HEK293 (cell line): ENCODE results near the gene CRYBB2.
"Not testable (repeated sequence)": the region's sequence is repeated elsewhere in the genome, so short reads cannot be mapped to it uniquely, and the experiment has no call there.

Source experiments
- CTCF ChIA-PET: fragments of 350-600 bp; formaldehyde crosslinking; extraction: SDS; loops from one replicate; lab custom pipeline; 2021; ENCODE audit warnings: antibody characterized with exemption; lab: Yijun Ruan, JAX
- POLR2A ChIA-PET: fragments of 300-600 bp; formaldehyde crosslinking; extraction: SDS; loops from one replicate; lab custom pipeline; 2020; ENCODE audit warnings: antibody characterized with exemption, inconsistent platforms; lab: Yijun Ruan, JAX
- H3K27ac ChIP-seq: fragments of 200-500 bp; sonication (Bioruptor generic); 2 replicates; pipeline ENCODE4 v1.5.1; 2014; ENCODE audit warnings: low read depth, low read length, control low read depth, inconsistent platforms; ENCODE audit errors: extremely low read depth
- H3K36me3 ChIP-seq, 2 experiments: fragments of 200-500 bp in 1 of 2; sonication (Bioruptor generic) in 1 of 2; 1 replicate in 1 of 2; 2 replicates in 1 of 2; pipeline ENCODE4 v1.5.1; 2014 to 2017; ENCODE audit warnings: inconsistent platforms in 2 of 2, low read length in 2 of 2; ENCODE audit not compliant: control insufficient read depth in 2 of 2, insufficient read depth in 1 of 2
- H3K4me1 ChIP-seq: fragments of 200-500 bp; sonication (Bioruptor generic); 2 replicates; pipeline ENCODE4 v1.5.1; 2014; ENCODE audit warnings: mild to moderate bottlenecking, low read length, inconsistent platforms; ENCODE audit not compliant: control insufficient read depth, insufficient read depth
- H3K4me3 ChIP-seq: 2 replicates; pipeline ENCODE4 v1.5.1; 2011; ENCODE audit warnings: low read depth, mild to moderate bottlenecking, control low read depth, low read length, moderate library complexity
- H3K9me3 ChIP-seq: fragments of 200-500 bp; sonication (Bioruptor generic); 2 replicates; pipeline ENCODE4 v1.5.1; 2014; ENCODE audit warnings: low read depth, low read length, inconsistent platforms; ENCODE audit not compliant: control insufficient read depth, insufficient read depth
- FEZF1 ChIP-seq: fragments of 450-650 bp; formaldehyde crosslinking; IDR thresholded peaks from 2 replicates; pipeline ENCODE4 v1.5.1; 2016; ENCODE audit warnings: missing biosample characterization, missing genetic modification characterization
- GLI4 ChIP-seq: fragments of 450-650 bp; formaldehyde crosslinking; IDR thresholded peaks from 2 replicates; pipeline ENCODE4 v1.5.1; 2016; ENCODE audit warnings: missing biosample characterization, missing genetic modification characterization
- HOXC10 ChIP-seq: sonication (generic); formaldehyde crosslinking; IDR thresholded peaks from 2 replicates; pipeline ENCODE4 v1.8.1; 2023; ENCODE audit warnings: mild to moderate bottlenecking, missing genetic modification reagents
- TCF7L2 ChIP-seq: IDR thresholded peaks from 2 replicates; pipeline ENCODE4 v1.6.1; 2011; ENCODE audit warnings: low read depth, mild to moderate bottlenecking, inconsistent platforms, low read length, moderate library complexity, borderline replicate concordance
- ZFP3 ChIP-seq: fragments of 450-650 bp; formaldehyde crosslinking; IDR thresholded peaks from 2 replicates; pipeline ENCODE4 v1.5.1; 2016; ENCODE audit warnings: low read depth, missing biosample characterization, missing genetic modification characterization
- ZFP69B ChIP-seq: fragments of 450-650 bp; formaldehyde crosslinking; IDR thresholded peaks from 2 replicates; pipeline ENCODE4 v1.5.1; 2016; ENCODE audit warnings: missing biosample characterization, missing genetic modification characterization
- ZNF175 ChIP-seq: fragments of 450-650 bp; formaldehyde crosslinking; IDR thresholded peaks from 2 replicates; pipeline ENCODE4 v1.5.1; 2016; ENCODE audit warnings: missing biosample characterization, missing genetic modification characterization
- ZNF19 ChIP-seq: fragments of 450-650 bp; formaldehyde crosslinking; IDR thresholded peaks from 2 replicates; pipeline ENCODE4; 2016; ENCODE audit warnings: missing biosample characterization, missing genetic modification characterization, low read depth
- ZNF501 ChIP-seq: fragments of 450-650 bp; formaldehyde crosslinking; IDR thresholded peaks from 2 replicates; pipeline ENCODE4 v1.5.1; 2016; ENCODE audit warnings: missing biosample characterization, missing genetic modification characterization
- ZNF571 ChIP-seq: fragments of 450-650 bp; formaldehyde crosslinking; IDR thresholded peaks from 2 replicates; pipeline ENCODE4 v1.5.0; 2017; ENCODE audit warnings: missing biosample characterization, missing genetic modification characterization
- ZNF791 ChIP-seq: fragments of 450-650 bp; formaldehyde crosslinking; IDR thresholded peaks from 2 replicates; pipeline ENCODE4 v1.5.1; 2016; ENCODE audit warnings: missing biosample characterization, missing genetic modification characterization
- TF ChIP-seq, protein P1 (sequence below): fragments of 450-650 bp; formaldehyde crosslinking; IDR thresholded peaks from 2 replicates; pipeline ENCODE4 v1.5.1; 2016; ENCODE audit warnings: missing biosample characterization, missing genetic modification characterization
- TF ChIP-seq, protein P2 (sequence below): fragments of 450-650 bp; formaldehyde crosslinking; IDR thresholded peaks from 2 replicates; pipeline ENCODE4 v1.5.1; 2016; ENCODE audit warnings: missing biosample characterization, missing genetic modification characterization

CRYBB2 gene

DNA sequence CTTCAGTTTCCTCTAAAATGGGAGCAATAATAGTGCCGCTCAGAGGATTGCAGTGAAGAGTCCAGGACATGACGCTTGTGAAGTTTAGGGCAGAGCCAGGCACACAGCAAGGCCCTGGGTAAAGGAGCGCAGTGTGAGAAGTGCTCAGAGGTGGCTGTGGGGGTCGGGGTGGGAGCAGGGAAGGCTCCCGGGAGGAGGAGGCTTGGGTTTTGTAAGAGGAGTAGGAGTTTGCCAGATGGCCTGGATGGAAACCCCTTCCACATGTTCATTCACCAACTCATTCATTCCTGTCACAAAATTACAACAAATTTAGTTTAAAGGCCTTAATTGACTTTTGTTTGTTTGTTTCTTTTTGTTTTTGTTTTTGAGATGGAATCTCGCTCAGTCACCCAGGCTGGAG is 17.0 kb downstream of the CRYBB2 start:
- TF ChIP-seq HOXC10 (CRISPR knock-in tag) (no peak), ZFP69B (tag by site-specific recombination) (no peak), ZFP3 (tag by site-specific recombination) (peak; percentile 80)
- POLR2A ChIA-PET, result no interaction called here
- no peaks in the 10 kb centered on the region for H3K9me3 ChIP-seq
- no peaks in the 10 kb centered on the region for H3K36me3 ChIP-seq
- H3K4me3 ChIP-seq, result no peak overlapping the region
- CTCF ChIA-PET, result interaction anchor here (0.6 to 6.3 kb wide), 22 partner anchors 11 to 1445 kb away, joined by 3 to 43 read pairs (median 4); no protein-coding TSS in a partner anchor
- H3K4me1 ChIP-seq, result no peaks in the 10 kb centered on the region
- H3K27ac ChIP-seq, result no peak overlapping the region

DNA sequence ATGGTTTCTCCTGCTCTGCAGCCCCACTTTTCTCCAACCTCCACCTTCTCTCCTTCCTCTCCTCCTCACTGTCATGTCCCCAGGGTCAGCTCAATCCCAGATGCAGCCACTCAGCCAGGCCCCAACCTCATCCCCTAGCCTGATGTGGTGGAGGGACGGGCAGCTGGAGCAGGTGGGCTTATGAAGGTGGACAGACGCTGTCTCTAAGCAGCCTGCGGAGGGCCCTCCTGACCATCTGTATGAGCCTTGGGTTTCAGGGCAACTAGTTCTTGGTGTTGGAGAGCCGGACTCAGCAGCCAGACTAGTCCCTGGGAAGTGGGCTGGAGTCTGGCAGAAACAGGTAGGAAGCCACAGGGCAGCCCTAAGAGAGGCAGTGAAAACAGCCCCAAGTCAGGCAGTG is 18.1 kb downstream of the CRYBB2 start:
- H3K4me3 ChIP-seq, result no peak overlapping the region
- ChIA-PET POLR2A (no interaction called here), CTCF (interaction anchor here (0.6 to 1.3 kb wide), 2 partner anchors 48 to 97 kb away, joined by 3 to 12 read pairs; no protein-coding TSS in a partner anchor)
- H3K27ac ChIP-seq, result no peak overlapping the region
- TF ChIP-seq GLI4 (tag by site-specific recombination) (no peak), TCF7L2 (no peak), ZNF501 (tag by site-specific recombination) (no peak), FEZF1 (tag by site-specific recombination) (no peak), ZNF175 (no peak), ZNF19 (tag by site-specific recombination) (no peak), ZNF571 (tag by site-specific recombination) (no peak), ZNF791 (no peak)
- TF ChIP-seq, protein P1, sequence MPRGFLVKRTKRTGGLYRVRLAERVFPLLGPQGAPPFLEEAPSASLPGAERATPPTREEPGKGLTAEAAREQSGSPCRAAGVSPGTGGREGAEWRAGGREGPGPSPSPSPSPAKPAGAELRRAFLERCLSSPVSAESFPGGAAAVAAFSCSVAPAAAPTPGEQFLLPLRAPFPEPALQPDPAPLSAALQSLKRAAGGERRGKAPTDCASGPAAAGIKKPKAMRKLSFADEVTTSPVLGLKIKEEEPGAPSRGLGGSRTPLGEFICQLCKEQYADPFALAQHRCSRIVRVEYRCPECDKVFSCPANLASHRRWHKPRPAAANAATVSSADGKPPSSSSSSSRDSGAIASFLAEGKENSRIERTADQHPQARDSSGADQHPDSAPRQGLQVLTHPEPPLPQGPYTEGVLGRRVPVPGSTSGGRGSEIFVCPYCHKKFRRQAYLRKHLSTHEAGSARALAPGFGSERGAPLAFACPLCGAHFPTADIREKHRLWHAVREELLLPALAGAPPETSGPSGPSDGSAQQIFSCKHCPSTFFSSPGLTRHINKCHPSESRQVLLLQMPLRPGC (tag by site-specific recombination), result no peak
- TF ChIP-seq, protein P2, sequence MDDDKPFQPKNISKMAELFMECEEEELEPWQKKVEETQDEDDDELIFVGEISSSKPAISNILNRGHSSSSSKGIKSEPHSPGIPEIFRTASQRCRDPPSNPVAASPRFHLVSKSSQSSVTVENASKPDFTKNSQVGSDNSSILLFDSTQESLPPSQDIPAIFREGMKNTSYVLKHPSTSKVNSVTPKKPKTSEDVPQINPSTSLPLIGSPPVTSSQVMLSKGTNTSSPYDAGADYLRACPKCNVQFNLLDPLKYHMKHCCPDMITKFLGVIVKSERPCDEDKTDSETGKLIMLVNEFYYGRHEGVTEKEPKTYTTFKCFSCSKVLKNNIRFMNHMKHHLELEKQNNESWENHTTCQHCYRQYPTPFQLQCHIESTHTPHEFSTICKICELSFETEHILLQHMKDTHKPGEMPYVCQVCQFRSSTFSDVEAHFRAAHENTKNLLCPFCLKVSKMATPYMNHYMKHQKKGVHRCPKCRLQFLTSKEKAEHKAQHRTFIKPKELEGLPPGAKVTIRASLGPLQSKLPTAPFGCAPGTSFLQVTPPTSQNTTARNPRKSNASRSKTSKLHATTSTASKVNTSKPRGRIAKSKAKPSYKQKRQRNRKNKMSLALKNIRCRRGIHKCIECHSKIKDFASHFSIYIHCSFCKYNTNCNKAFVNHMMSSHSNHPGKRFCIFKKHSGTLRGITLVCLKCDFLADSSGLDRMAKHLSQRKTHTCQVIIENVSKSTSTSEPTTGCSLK (tag by site-specific recombination), result no peak
- H3K4me1 ChIP-seq, result no peaks in the 10 kb centered on the region
- no peaks in the 10 kb centered on the region for H3K9me3 ChIP-seq
- H3K36me3 ChIP-seq, result no peaks in the 10 kb centered on the region

DNA sequence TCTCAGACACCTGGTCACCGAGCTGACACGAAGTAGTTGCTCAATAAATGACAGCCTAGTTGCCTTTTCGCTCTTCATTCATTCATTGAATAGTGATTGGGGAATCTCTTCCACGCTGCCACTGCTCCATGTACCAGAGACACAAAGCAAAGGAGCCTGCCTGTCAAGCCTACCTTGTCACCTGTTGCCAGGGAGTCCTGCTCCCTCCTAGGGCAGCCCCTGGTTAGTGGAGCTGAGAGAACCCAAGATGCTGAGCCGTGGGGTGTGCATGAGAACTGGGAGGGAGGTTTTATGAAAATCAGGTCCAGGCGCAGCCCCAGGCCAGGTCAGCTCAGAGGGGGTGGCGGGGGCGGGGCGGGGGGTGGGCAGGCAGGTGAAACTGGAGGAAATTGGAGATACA is 18.6 kb downstream of the CRYBB2 start:
- H3K4me1 ChIP-seq, H3K36me3 ChIP-seq, POLR2A ChIA-PET, H3K9me3 ChIP-seq, H3K4me3 ChIP-seq, H3K27ac ChIP-seq: not testable (repeated sequence)
- CTCF ChIA-PET, result interaction anchor here (0.6 to 1.3 kb wide), 2 partner anchors 49 to 96 kb away, joined by 3 to 12 read pairs; no protein-coding TSS in a partner anchor

DNA sequence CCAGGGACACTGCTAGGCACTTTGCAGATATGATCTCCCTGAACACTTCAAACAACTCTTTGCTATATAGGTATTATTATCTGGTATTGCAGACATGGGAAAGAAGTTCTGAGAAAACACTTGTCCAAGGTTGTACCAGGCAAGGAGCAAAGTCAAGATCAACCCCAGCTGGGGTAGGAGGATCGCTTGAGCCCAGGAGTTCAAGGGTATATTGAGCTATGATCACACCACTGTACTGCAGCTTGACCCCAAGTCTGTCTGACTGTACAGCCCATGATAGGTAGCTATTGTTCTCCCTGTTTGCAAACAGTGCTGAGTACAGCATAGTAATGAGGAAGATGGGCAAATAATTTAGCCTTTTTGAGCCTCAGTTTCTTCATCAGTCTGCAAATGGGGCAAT is 35.7 kb downstream of the CRYBB2 start:
- H3K9me3 ChIP-seq, H3K4me3 ChIP-seq, H3K27ac ChIP-seq, POLR2A ChIA-PET, H3K36me3 ChIP-seq, H3K4me1 ChIP-seq: not testable (repeated sequence)
- CTCF ChIA-PET, result interaction anchor here (0.7 kb wide), 1 partner anchor 193 kb away, joined by 3 read pairs; no protein-coding TSS in a partner anchor

DNA sequence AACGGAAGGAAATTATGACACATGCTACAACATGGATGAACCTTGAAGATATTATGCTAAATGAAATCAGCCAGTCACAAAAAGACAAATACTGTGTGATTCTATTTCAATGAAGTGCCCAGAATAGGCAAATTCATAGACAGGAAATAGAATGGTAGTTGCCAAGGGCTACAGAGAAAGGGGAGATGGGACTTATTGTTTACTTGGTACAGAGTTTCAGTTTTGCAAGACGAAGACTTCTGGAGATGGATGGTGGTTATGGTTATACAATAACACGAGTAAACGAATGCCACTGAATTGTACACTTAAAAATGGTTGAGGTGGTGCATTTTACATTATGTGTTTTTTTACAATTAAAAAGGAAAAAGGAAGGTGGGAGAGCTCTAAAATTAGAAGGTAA is 48.1 kb downstream of the CRYBB2 start:
- H3K36me3 ChIP-seq, H3K27ac ChIP-seq, H3K9me3 ChIP-seq, H3K4me1 ChIP-seq, POLR2A ChIA-PET, H3K4me3 ChIP-seq: not testable (repeated sequence)
- CTCF ChIA-PET, result interaction anchor here (0.6 kb wide), 2 partner anchors 65 to 635 kb away, joined by 3 to 6 read pairs; no protein-coding TSS in a partner anchor
